Kidney (tissue), 14 donors: ENCODE results near the gene KY. TPM values are rescaled to one million over a fixed set of nuclear protein-coding genes. Genes with fewer than 3 reads are reported as not detected.

ENCODE experiments used
- DNase-seq, 5 donors: peaks; one replicate each; pipeline ENCODE4 v3.0.0-alpha.2; 2013 to 2020
- FAIRE-seq: peaks from 2 replicates; lab custom pipeline; 2012; peaks lifted over from hg19 to GRCh38; lab: Jason Lieb, UNC
- H3K27ac ChIP-seq, 2 donors: one replicate each; pipeline ENCODE4 v1.7.0; 2013; ENCODE audit warnings: low read depth in 2 of 2, low read length in 2 of 2, inconsistent platforms in 1 of 2
- H3K27me3 ChIP-seq: one replicate; pipeline ENCODE4 v1.7.1; 2013; ENCODE audit warnings: low read length, inconsistent platforms; ENCODE audit not compliant: control insufficient read depth, insufficient read depth
- H3K36me3 ChIP-seq, 3 donors: one replicate each; pipeline versions ENCODE4 v1.7.0 to v1.7.1; 2013; ENCODE audit warnings: low read length in 3 of 3, control low read depth in 1 of 3, inconsistent platforms in 1 of 3; ENCODE audit not compliant: insufficient read depth in 3 of 3, control insufficient read depth in 2 of 3
- H3K4me1 ChIP-seq, 3 donors: one replicate each; pipeline versions ENCODE4 v1.7.0 to v1.7.1; 2013; ENCODE audit warnings: low read length in 3 of 3, inconsistent platforms in 1 of 3, low read depth in 1 of 3; ENCODE audit not compliant: control insufficient read depth in 2 of 3, insufficient read depth in 2 of 3
- H3K4me3 ChIP-seq, 3 donors: one replicate each; pipeline versions ENCODE4 v1.7.0 to v1.8.1; 2013; ENCODE audit warnings: low read length in 3 of 3, control low read depth in 1 of 3, inconsistent platforms in 1 of 3
- H3K9ac ChIP-seq, 3 donors: one replicate each; pipeline versions ENCODE4 v1.7.0 to v1.7.1; 2013; ENCODE audit warnings: low read length in 3 of 3, control low read depth in 1 of 3, inconsistent platforms in 1 of 3
- H3K9me3 ChIP-seq, 3 donors: one replicate each; pipeline versions ENCODE4 v1.7.0 to v1.7.1; 2013; ENCODE audit warnings: low read length in 3 of 3, control low read depth in 1 of 3, inconsistent platforms in 1 of 3; ENCODE audit not compliant: control insufficient read depth in 2 of 3, insufficient read depth in 1 of 3
- intact Hi-C: fragments of 100-400 bp; cut with DNase I; formaldehyde crosslinking; loops from one replicate; pipeline ENCODE4 v1.11.1; 2022
- polyA plus RNA-seq: library from polyadenylated mRNA; stranded (reverse); fragments of 350-450 nt; fragmentation: Illumina TruSeq; extraction: RNeasy Lipid Tissue Mini Kit (QIAGEN cat#74804); gene quantifications from one replicate; pipeline ENCODE4 v1.2.3, GENCODE V29; 2014; ENCODE audit warnings: low read depth, low replicate concordance; ENCODE audit not compliant: insufficient read depth
- total RNA-seq: library from RNA; stranded (reverse); fragmentation: NEBNext Ultra II Directional; extraction: Animal tissue kit (Norgen Biotek cat#: 25700); gene quantifications from one replicate; pipeline ENCODE4 v1.2.1, GENCODE V29; 2021
- TF ChIP-seq, protein P1 (sequence below): IDR thresholded peaks from 3 replicates; pipeline ENCODE4 v1.5.1; 2012; ENCODE audit warnings: mild to moderate bottlenecking, moderate library complexity, borderline replicate concordance; ENCODE audit not compliant: insufficient read depth; ENCODE audit errors: extremely low read depth
- donor health status: control.
- donor health status: control.
- donor health status: control.
- donor health status: control.
- donor health status: control.
- donor health status: DM: yes; HTN: yes; CAD: no.
- donor health status: Normal renal cell carcinoma (clear cell type).

The KY gene
- total and polyA plus RNA-seq, 2 donors from 2014 or later, result 0.50 to 0.69 TPM

GRCh38 chr3:134564991-134565390 lies 85.8 kb downstream of the KY start:
- DNase-seq (no peak), FAIRE-seq (no peak)
- peaks cover 0 to 7% (median 3%) of the 10 kb centered on the region in 3 donors for H3K4me1 ChIP-seq
- no peaks in the 10 kb centered on the region for H3K9me3 ChIP-seq
- TF ChIP-seq, protein P1, sequence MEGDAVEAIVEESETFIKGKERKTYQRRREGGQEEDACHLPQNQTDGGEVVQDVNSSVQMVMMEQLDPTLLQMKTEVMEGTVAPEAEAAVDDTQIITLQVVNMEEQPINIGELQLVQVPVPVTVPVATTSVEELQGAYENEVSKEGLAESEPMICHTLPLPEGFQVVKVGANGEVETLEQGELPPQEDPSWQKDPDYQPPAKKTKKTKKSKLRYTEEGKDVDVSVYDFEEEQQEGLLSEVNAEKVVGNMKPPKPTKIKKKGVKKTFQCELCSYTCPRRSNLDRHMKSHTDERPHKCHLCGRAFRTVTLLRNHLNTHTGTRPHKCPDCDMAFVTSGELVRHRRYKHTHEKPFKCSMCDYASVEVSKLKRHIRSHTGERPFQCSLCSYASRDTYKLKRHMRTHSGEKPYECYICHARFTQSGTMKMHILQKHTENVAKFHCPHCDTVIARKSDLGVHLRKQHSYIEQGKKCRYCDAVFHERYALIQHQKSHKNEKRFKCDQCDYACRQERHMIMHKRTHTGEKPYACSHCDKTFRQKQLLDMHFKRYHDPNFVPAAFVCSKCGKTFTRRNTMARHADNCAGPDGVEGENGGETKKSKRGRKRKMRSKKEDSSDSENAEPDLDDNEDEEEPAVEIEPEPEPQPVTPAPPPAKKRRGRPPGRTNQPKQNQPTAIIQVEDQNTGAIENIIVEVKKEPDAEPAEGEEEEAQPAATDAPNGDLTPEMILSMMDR, result no peak
- no peak overlapping the region for H3K9ac ChIP-seq
- no peaks in the 10 kb centered on the region for H3K27me3 ChIP-seq
- no peak overlapping the region for H3K27ac ChIP-seq
- H3K4me3 ChIP-seq, result no peak overlapping the region
- peaks cover 0 to 3% (median 0%) of the 10 kb centered on the region in 3 donors for H3K36me3 ChIP-seq
- intact Hi-C loops, result no loop called here

GRCh38 chr3:134563601-134564000 lies 87.2 kb downstream of the KY start:
- no peak for FAIRE-seq
- Histone ChIP-seq H3K4me1 (peaks cover 0 to 4% (median 3%) of the 10 kb centered on the region in 3 donors), H3K9ac (no peak overlapping the region), H3K27ac (no peak overlapping the region), H3K4me3 (no peak overlapping the region), H3K9me3 (no peaks in the 10 kb centered on the region), H3K27me3 (no peaks in the 10 kb centered on the region), H3K36me3 (peaks cover 0 to 8% (median 3%) of the 10 kb centered on the region in 3 donors)
- intact Hi-C loops, result no loop called here
- no peak for DNase-seq
- TF ChIP-seq, protein P1, result no peak

- no peak overlapping the region for H3K9ac ChIP-seq
- H3K4me1 ChIP-seq, result no peaks in the 10 kb centered on the region
- no peak overlapping the region for H3K27ac ChIP-seq
- intact Hi-C loops, result no loop called here
- TF ChIP-seq, protein P1, result no peak
- no peaks in the 10 kb centered on the region for H3K9me3 ChIP-seq
- H3K36me3 ChIP-seq, result peaks cover 0 to 8% (median 4%) of the 10 kb centered on the region in 3 donors
- H3K4me3 ChIP-seq, result no peak overlapping the region
- FAIRE-seq (no peak), DNase-seq (no peak)
- no peaks in the 10 kb centered on the region for H3K27me3 ChIP-seq
Observed at GRCh38 chr3:134562055-134562454, 88.8 kb downstream of the KY start.

GRCh38 chr3:134559591-134559990 lies 91.2 kb downstream of the KY start:
- Histone ChIP-seq H3K4me3 (no peak overlapping the region), H3K36me3 (peaks cover 0 to 8% (median 4%) of the 10 kb centered on the region in 3 donors), H3K4me1 (no peaks in the 10 kb centered on the region), H3K9ac (no peak overlapping the region), H3K27me3 (no peaks in the 10 kb centered on the region), H3K27ac (no peak overlapping the region), H3K9me3 (no peaks in the 10 kb centered on the region)
- DNase-seq (no peak), FAIRE-seq (no peak)
- TF ChIP-seq, protein P1, result no peak
- intact Hi-C loops, result no loop called here
